ENCODE measurements around the gene PARN. TPM values are rescaled to one million over a fixed set of nuclear protein-coding genes. Genes with fewer than 3 reads are reported as not detected.

The PARN gene
- total and polyA plus RNA-seq, 2 of the 8 experiments (the other 6 are each of a cell fraction or from before 2014, with no cell fraction given) = 24.5 to 44.6 TPM

GRCh38 chr16:14492614-14493013 is 137.4 kb downstream of the PARN start:
- no peaks in the 10 kb centered on the region for H4K20me1 ChIP-seq (replicated peaks in 1 of 2; ENCODE audit: control insufficient read depth in 1 of 2, insufficient read depth in 2 of 2, low read length in 2 of 2)
- no peak overlapping the region for H2BK15ac ChIP-seq (ENCODE audit: low read length)
- H3K27me3 ChIP-seq (replicated peaks in 1 of 4; ENCODE audit: control insufficient read depth in 3 of 4, extremely low read depth in 1 of 4, insufficient read depth in 3 of 4, low read length in 3 of 4) = no peaks in the 10 kb centered on the region
- no peaks in the 10 kb centered on the region for H3K9me3 ChIP-seq (ENCODE audit: insufficient read depth in 2 of 2, low read depth in 1 of 2, low read length in 1 of 2)
- H3K4me3 ChIP-seq (ENCODE audit: extremely low read depth in 1 of 4, insufficient read depth in 2 of 4, low read depth in 3 of 4, low read length in 4 of 4) = no peak overlapping the region
- peaks cover 0 to 10% (median 3%) of the 10 kb centered on the region in 4 experiments; a peak in 6 of 7 replicates for H3K4me1 ChIP-seq (replicated peaks in 1 of 4; ENCODE audit: control insufficient read depth in 3 of 4, insufficient read depth in 4 of 4, low read length in 3 of 4)
- POLR2A ChIA-PET (ENCODE audit: partially characterized antibody) = no interaction called here
- peaks cover 4% of the 10 kb centered on the region; the same call in 1 of the 2 replicates for H3K79me1 ChIP-seq (ENCODE audit: low read depth, low read length)
- H4K91ac ChIP-seq (replicated peaks; ENCODE audit: insufficient read length, low read length) = peak overlapping the region; percentile 11
- H2BK20ac ChIP-seq (ENCODE audit: low read length) = no peak overlapping the region
- no peak overlapping the region for H4K8ac ChIP-seq (ENCODE audit: extremely low read depth, insufficient read depth, low read length)
- no peak overlapping the region for H3K56ac ChIP-seq (replicated peaks; ENCODE audit: insufficient read length, low read depth, low read length)
- H2AFZ ChIP-seq (ENCODE audit: low read length) = no peak overlapping the region
- no peak overlapping the region for H3K23ac ChIP-seq (ENCODE audit: insufficient read length)
- peak overlapping the region; percentile 11; the same call in 1 of the 2 replicates for H2BK12ac ChIP-seq (ENCODE audit: low read depth, low read length)
- H2BK5ac ChIP-seq (ENCODE audit: low read depth, low read length) = peak overlapping the region; percentile 38; the same call in 1 of the 2 replicates
- CTCF ChIA-PET (ENCODE audit: partially characterized antibody) = interaction anchor here (0.6 kb wide), 1 partner anchor 91 kb away, joined by 3 read pairs; no protein-coding TSS in a partner anchor
- no peaks in the 10 kb centered on the region for H3K23me2 ChIP-seq (ENCODE audit: low read depth, low read length)
- no peak overlapping the region for H3K4ac ChIP-seq (replicated peaks; ENCODE audit: insufficient read length, low read depth, low read length)
- H3K9ac ChIP-seq (replicated peaks in 1 of 4; ENCODE audit: extremely low read depth in 1 of 4, low read depth in 3 of 4, low read length in 3 of 4) = no peak overlapping the region
- H2BK120ac ChIP-seq (replicated peaks; ENCODE audit: low read depth, low read length) = no peak overlapping the region
- H4K5ac ChIP-seq (ENCODE audit: insufficient read length, low read depth, low read length) = no peak overlapping the region
- no peak overlapping the region for H2AK5ac ChIP-seq (ENCODE audit: low read depth, low read length)
- no peak overlapping the region for H3K4me2 ChIP-seq (ENCODE audit: insufficient read depth in 1 of 2, low read depth in 2 of 2, low read length in 2 of 2)
- no peak for FAIRE-seq
- no peak for DNase-seq (ENCODE audit: low read depth in 1 of 2, low spot score in 2 of 2)
- no peak overlapping the region for H3K27ac ChIP-seq (ENCODE audit: low read depth, low read length)
- no peak overlapping the region for H3K14ac ChIP-seq (ENCODE audit: insufficient read length)
- 0 out of 2 replicates have a peak overlapping the region, but pooled peaks have one; percentile 10 for H3K18ac ChIP-seq (ENCODE audit: extremely low read depth, low read length)
- no peaks in the 10 kb centered on the region for H3K36me3 ChIP-seq (ENCODE audit: control insufficient read depth in 2 of 4, insufficient read depth in 4 of 4, low read length in 3 of 4)
- no peaks in the 10 kb centered on the region for H3K79me2 ChIP-seq (ENCODE audit: control insufficient read depth in 1 of 2, insufficient read depth in 2 of 2, low read length in 2 of 2)
- 84% methylated on average over 2 of the region's 2 CpGs; no CpG with 5 or more reads in 1 of the 2 experiments for WGBS, 2 experiments (ENCODE audit: extremely low coverage in 1 of 2, insufficient coverage in 1 of 2, insufficient read length in 1 of 2, insufficient replicate concordance in 2 of 2, low coverage in 1 of 2, low lambda C conversion rate in 2 of 2, missing lambda C conversion rate in 1 of 2)
- TF ChIP-seq TBP (IDR thresholded peaks at IDR 0.05; ENCODE audit: low read depth, low read length) (no peak), SRF (IDR thresholded peaks at IDR 0.05; ENCODE audit: low read depth, low read length) (no peak), YY1 (IDR thresholded peaks at IDR 0.05; ENCODE audit: low read depth, low read length) (no peak), MAFK (IDR thresholded peaks at IDR 0.05; ENCODE audit: low read depth, low read length) (no peak)
